Myocyte (in vitro differentiated cells): ENCODE data around the gene ABLIM1. TPM values are rescaled to one million over a fixed set of nuclear protein-coding genes. Genes with fewer than 3 reads are reported as not detected.

ENCODE experiments used
- DNase-seq: peaks from one replicate; pipeline ENCODE4 v3.0.0-alpha.2; 2012; ENCODE audit warnings: low read depth
- total RNA-seq: library from RNA; depleted of rRNA; stranded (reverse); fragments of >200 nt; gene quantifications from 2 replicates; pipeline ENCODE4 v1.2.3, GENCODE V29; 2014

Gene ABLIM1
- total RNA-seq, 1 donor from 2014 or later, result 21.2 TPM

DNA sequence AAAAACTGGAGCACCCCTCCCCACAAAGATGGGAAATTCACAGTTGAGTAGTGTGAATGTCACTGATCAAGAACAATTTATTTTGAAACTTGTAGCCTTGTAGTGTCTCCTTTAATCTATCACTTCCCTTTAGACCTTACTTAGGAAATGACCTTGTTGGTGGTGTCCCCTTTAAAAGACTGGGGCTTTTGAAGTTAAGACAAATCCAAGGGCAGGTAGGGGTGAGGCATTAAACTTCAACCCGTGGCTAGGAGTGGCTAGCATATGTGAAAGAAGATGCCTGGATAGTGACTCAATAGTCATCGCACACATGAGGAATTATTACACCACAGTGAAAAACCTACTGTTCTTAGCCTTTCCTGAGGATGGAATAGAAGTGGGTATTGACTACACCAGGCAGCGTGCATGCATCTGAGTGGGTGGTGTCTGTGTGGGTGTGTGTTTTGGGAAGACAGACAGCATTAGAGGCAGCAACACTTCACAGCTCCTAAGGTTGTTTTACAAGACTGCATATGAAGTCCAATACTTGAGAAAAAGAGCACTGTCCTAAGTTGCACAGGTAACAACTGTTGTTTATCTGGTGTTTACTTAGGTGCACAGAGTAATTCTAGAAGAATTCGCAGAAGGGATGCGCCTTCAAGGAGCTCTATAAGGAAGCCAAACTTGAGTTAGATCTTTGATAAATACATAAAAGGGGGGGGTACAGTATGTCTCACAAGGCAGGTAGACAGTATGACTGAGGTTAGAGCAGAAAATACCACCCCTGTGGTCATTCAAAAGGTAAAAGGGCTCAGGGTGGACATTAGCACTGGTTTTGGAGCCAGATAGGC is 32.9 kb downstream of the ABLIM1 start:
- DNase-seq, result no peak

DNA sequence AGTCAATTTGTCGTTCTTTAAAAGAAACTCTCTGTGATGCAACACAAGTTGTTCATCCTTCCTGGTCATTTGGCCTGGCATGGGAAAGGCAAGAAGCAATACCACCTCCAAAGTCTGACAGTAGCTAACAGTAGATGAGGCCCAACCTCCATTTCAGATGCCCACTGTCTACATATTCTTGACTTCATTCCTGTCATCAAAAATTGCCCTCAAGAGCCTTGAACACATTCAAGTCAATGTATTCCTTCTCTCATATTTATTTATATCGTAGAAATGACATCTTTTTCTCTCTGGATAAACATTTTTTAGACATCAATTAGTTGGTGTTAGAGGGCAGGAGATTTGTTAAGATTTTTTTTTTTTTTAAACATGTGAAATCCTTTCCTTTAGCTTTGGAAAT is 33.7 kb downstream of the ABLIM1 start:
- no peak for DNase-seq

DNA sequence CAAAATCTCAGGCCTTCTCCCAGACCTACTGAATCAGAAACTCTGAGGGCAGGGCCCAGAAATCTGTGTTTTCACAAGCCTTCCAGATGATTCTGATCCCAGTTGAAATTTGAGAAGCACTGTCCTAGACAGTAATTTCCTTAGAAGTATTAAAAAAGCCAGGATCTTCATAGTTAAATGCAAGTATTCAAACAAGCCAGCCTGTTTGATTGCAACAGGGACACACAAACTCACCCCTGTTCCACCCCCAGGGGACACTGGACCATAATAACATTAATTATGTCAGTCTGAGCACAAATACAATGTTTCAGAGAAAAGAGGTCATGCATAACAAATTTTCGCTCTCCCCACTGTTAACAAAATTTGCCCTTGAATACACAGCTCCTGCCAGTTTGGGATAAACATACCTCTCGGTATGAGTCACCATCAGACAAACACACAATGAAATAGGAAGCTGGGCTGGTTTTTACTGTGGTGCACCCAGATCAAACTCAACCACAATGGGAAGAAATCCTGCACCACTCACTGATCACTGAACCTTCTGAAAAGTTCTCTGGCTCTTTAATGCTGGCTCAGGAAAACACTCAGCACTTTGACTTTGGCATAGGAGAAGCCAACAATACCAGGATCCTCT is 34.3 kb downstream of the ABLIM1 start:
- peak; percentile 92 for DNase-seq

DNA sequence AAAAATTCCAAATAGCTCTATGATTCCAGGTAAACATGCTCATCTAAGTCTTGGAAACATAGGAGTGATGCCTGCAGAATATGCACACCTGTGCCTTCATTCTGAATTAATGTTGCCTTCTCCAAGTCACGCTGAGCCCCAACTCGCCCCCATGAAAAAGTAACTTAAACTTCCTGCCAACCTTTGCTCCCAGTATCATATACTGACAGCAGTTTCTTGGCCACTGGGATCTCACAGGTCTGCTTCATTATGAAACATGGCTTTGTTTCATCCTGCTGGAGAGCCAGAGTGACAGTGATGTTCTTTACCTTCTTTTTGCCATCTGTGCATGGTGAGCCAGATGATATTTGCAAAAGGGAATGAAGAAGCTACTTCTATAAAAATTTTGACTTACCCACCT is 34.9 kb downstream of the ABLIM1 start:
- DNase-seq, result no peak

DNA sequence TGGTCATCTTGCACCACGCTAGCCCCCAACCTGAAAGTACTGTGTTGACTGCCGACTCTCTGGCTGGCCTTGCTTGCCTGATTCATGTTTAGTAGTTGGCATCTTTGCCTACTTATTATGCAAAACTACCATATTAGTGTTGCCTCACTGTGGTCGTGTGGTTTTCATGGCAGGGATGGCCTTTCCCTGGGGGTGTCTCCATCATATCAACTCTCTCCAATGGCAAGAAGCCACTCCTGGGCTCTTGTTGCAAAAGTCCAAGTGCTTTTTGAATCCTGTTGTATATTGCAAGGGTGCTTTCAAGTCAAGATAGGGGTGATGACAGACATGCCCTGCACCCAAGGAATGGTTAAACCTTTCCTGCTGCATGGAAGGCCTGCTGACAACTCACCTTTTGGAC is 39.4 kb downstream of the ABLIM1 start:
- DNase-seq, result no peak

DNA sequence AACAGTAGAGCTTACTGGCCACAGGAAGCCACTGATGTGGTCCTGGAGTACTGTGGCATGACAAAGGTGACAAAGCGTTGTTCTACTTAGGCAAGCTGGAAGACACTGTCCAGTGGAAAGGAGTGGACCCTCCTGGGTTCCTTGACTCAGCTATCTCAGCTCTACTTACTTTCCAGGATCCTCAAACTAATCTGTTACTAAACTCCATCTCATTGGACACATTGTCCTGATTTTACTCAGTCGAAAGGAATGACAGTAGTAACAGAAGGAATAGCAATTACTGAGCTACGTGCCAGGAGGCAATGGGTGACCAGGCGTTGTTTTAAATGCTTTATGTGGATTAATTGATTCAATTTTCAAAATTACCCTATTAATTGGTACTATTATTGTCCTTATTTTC is 41.6 kb downstream of the ABLIM1 start:
- DNase-seq, result no peak

DNA sequence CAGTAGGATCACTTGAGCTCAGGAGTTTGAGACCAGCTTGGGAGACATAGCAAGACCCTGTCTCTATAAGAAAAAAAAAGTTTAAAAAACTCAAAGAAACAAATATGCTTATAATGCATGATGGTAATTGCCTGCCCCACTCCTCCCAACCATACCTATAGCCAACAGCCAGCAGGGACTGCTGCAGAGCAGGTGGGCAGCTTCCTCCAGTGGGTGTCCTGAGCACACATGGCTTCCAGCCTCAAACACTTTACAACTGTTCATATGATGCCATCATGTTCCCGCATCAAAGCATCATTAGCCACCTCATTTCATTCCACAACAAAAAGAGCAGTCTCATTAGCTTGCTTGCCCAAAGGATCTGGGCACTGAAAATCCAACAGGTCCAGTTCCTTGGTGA is 42.0 kb downstream of the ABLIM1 start:
- DNase-seq, result no peak

DNA sequence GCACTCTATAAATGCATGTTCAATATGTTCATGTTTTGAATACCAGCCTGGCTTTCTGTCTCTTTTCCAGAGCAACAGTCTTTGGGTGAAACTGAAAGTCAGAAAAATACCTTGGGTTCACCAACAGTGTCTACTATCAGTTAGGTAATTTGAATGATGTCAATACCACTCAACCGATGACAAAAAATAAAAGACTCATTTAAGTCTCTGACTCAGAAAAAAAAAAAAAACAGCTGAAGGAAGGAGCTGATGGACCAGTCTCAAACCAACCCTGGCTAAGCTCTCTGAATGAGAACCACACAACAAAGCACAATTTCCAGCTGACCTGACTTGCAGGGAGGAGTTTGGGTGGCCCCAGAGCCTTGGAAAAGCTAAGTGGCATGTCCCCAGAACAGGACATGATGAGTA is 42.5 kb downstream of the ABLIM1 start:
- no peak for DNase-seq

DNA sequence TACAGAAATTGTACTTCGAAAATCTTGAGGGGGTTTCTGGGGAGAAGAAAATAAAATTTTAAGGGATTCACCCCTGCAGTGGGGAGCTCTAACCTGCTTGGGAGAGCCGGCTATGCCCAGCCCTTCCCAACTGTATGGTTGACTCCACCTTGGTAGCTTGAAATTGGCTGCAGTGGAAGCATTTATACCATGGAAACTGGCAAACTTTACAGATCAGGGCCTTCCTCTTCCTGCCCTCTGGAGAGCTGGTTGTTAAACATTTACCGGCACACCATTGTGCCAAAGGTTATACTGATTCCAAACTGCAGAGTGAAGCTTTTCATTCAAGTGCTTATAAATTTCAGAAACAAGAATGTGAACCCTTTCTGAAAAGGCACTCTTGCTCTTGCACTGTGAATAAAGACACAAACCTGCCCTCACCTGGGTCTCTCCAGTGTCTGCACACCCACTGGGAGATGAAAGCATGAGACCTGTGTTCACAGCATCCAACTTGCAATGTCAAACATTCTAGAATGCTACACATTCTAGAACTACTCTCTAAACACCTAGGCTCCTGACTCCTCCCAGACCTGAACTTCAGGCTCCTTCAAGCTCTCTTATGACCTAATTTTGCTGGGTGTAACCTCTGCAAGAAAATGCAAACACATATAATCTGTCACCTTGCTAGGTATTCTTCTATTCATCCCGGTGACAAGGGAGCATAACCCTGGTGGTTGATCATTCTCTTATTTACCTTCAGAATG is 44.7 kb downstream of the ABLIM1 start:
- no peak for DNase-seq

DNA sequence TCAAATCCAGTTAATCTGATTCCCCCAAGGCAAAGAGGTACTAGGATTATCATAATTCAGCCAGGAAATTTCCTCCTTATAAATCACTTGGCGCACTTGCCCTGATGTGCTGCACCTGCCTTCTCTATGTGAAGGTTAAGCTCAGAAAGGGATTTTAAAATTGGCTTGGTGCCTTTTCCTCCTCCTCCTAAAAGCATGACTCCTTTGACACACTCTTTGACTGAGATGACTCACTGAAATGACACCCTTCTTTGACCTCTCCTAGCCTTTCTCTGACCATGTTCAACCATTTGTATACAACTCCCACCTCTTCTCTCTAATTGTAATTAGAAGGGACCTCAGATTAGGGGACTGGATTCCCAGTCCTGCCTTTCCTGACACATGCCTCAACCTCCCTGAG is 46.5 kb downstream of the ABLIM1 start:
- DNase-seq, result no peak

DNA sequence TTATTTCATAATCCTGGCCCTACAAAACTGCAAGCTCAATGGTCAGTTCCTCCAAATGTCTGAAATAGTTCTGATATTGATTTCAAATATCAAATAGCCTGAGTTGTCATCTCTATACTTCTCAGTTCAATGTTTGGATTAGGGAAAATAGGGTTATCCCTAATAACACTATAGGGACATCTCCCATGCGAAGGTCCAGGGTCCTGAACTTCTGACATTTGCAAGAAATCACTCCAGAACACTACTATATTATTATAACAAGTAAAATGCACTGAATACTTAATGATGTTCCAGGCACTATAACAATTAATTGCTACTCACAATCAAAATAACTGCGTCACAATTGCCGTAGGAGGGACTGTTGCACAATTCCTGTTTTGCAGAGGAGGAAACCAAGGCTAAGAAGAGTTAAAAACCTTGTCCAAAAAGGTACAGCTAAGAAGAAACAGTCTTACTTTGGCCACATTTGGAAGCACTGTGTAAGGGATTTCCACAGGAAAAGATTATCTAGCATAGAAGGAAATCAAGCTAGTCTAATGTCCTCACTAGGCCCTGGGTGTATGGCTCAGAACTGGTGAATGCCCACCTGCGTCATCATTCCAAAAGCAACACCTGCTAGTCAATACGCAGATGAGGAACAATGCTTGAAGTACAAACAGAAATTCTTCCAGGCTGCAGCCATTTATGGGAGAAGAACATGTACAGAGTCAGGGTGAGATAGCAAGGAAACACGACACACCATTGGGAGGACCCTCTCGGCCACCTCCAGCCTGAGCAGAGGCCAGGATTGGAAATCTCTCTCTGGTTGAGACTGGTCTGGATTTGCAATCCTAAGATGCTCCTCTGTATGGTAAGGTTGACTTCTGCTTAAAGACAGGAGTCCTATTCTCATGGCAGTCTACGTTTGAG is 48.3 kb downstream of the ABLIM1 start:
- no peak for DNase-seq

DNA sequence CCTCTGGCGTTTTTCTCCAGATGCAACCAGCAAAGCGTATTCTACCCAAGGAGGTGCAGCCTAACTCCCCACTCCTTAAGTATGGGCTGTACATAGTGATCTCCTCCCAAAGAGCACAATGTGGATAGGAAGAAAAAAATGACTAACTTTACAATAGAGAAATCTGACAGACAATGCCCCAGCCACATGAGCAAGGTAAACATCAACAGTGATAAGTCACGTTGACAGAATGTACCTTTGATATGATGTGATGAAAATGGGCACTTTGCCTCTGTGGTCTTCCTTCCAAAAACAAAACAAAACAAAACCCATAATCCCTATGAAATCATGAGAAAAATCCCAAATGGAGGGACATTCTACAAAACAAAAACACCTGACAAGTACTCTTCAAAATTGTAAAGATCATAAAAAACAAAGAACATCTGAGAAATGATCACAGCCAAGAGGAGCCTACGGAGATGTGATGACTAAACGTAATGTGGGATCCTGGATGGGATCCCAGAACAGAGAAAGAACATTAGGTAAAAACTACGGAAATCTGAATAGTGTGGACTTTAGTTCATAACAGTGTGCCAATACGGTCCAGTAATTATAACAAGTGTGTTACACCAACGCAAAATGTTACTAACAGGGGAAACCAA is 50.6 kb downstream of the ABLIM1 start:
- DNase-seq, result no peak

DNA sequence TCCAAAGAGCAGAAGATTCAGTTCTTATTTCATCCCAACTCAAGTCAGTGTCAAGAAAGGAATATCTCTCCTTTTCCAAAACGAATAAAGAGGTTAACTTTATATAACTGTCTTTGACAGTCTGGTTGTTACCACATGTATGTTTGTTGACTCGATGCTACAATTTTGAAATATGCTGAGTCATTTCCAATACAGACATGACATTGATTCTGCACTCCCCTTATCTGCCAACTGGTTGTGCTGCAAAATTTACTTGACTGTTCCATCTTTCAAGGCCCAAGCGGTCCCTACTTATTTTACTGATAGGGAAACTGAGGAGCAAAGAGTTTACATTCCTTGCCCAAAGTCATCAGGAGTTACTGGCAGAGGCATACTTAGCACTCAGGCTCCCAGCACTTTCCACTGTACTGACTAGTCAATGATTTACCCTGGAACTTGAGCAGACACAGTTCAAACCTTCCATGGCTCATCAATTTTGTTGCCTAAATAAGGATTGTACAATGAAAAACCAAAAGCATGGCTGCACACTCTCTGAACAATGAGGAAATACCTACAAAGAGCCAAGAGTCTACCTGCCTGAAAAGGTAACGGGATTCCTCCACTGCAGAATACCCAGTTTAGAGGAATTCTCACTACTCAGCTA is 52.8 kb downstream of the ABLIM1 start:
- DNase-seq, result no peak

DNA sequence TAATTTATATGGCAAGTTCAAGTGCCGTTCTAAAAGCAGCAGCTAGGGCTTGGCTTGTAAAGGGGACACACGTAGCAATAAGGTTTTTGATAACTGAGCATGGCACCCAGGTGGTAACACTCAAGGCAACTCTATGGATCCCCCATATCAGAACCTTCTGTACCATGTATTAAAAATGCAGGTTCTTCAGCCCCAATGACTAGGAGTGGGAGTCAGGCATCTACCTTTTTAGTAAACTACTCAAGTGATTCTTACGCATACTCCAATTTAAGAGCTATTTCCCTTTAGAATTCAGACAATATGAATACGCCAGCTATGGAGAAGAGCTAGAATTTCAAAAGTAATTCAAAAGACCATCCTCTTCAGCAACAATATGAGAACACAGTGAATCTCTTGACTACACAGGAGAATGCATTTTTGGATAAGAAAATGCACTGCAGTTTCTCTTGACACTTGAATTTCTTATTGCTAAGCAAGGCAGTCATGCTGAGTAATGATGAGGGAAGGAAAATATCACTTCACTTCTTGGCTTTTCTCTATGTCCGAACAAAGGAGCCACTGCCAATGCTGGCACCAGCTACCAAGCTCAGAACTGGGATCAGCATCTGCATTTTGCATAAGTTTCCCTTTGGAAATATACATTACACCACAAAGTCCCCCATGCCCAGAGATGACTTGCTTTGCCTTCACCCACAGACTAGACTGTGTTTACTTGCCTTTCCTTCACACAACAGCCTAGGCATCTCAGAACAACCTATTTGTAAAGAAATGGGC is 53.5 kb downstream of the ABLIM1 start:
- DNase-seq, result no peak

DNA sequence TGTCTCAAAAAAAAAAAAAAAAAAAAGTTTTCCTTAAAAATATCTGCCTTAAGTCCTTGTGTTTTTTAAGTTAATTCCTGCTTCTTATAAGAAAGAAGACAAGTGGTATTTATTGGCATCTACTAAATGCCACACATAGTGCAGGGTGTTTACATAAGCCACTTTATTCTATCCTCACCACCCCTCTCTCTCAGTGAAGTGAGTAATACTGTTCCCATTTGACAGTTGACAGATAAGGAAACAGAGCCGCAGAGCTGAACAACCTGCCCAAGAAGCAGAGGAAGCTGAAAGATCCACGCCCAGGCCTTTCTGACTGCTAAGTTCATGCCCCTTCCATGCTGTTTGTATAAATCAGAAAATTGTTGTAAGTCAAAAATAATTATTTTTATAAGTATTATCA is 54.1 kb downstream of the ABLIM1 start:
- no peak for DNase-seq

DNA sequence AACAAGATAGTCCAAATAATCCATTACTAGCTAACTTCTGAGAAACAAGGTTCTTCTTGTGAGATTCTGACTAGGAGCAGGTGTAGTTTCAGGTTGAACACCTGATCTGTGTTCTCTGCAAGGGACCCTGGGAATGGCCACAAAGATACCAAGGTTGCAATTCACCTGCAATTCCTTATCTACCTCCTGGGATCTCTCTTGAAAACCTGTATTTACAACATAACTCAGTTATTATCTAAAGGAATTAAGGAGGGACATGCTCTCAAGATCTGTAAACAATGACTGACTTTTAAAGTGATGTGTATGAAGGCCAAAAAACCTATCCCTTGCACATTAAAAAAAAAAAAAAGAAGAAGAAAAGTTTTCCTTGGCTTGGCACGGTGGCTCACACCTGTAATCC is 54.8 kb downstream of the ABLIM1 start:
- no peak for DNase-seq

DNA sequence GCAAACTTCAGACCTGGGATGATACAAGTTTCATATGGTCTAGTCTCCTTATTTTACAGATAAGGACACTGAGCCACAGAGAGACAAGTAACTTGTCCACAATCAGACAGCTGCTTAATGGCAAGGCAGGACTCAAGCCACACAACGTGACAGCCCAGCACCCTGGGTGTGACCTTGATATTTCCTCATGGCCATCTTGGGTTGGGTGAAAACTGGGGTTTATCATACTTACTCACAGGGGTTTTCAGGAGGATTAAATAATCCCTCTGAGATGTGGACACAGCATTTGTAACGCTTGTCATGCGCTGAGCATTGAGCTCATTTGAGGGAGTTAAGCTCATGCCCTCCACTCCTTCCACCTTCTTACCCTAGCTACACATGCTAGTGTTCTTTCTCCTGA is 58.0 kb downstream of the ABLIM1 start:
- DNase-seq, result peak; percentile 23

DNA sequence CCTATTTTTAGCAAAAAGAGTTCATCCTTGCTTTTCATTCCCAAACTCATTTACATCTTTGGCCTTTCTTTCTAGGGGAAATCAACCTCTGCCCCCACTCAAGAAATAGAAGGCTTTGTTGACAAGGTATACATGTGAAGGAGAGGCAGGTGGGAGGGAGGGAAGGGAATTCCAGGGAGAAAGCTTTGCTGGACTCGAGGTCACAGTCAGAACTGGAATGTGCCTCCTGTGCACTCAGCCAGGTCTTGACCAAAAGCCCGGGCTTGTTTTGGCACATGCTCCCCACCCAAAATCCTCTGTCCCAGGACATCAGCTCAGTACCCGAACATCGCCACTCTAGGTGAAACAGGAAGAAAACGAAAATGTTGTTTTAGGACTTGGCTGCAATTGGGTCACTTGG is 61.3 kb downstream of the ABLIM1 start:
- DNase-seq, result no peak

DNA sequence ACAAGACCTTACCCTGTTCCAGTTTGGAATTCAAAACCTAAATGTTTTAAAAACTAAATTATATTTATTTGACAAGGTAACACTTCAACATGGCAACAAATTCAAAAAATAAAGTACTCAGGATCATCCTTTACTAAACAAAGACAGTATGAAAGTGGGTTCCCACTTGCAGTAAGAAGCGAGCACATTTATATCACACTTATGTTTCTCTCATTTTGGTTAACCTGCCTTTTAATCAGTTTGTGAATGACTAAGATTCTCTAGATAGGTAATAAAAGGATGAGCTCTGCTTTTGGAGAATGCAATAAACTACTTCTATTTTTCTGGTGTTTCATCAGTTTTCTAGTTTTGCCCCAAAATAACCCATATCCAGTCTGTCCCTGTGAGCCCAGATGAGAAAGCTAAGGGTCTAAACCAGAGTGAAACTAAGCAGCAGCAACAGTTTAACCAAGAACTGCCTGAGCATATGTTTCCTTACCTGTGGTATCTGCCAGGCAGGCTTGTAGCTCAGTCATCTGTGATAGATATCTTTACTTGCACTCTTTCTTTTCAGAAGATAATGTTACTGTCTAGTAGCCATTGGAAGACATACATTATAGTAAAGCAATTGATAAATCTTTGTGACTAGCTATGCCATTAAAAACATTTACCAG is 64.1 kb downstream of the ABLIM1 start:
- no peak for DNase-seq
